HEK293T (cell line): ENCODE measurements around the gene PSMC4.

Source experiments
- ARNT ChIP-seq: fragments of 450-650 bp; IDR thresholded peaks from 2 replicates; pipeline ENCODE4 v1.6.1; 2017; ENCODE audit warnings: mild to moderate bottlenecking
- BHLHE40 ChIP-seq: fragments of 450-650 bp; IDR thresholded peaks from 2 replicates; pipeline ENCODE4 v1.6.1; 2016; ENCODE audit warnings: mild to moderate bottlenecking, moderate library complexity, borderline replicate concordance
- FOXA1 ChIP-seq: fragments of 450-650 bp; IDR thresholded peaks from 2 replicates; pipeline ENCODE4 v1.6.1; 2016; ENCODE audit warnings: mild to moderate bottlenecking
- FOXK2 ChIP-seq: fragments of 450-650 bp; IDR thresholded peaks from 2 replicates; pipeline ENCODE4 v1.6.1; 2016; ENCODE audit warnings: mild to moderate bottlenecking
- FOXM1 ChIP-seq: fragments of 450-650 bp; IDR thresholded peaks from 2 replicates; pipeline ENCODE4 v1.6.1; 2017; ENCODE audit warnings: mild to moderate bottlenecking, borderline replicate concordance
- HDGF ChIP-seq: fragments of 450-650 bp; IDR thresholded peaks from 2 replicates; pipeline ENCODE4 v1.6.1; 2017; ENCODE audit warnings: antibody characterized with exemption, borderline replicate concordance
- L3MBTL2 ChIP-seq: fragments of 450-650 bp; conservative IDR thresholded peaks from 2 replicates; pipeline ENCODE4 v1.6.1; 2016; ENCODE audit warnings: mild to moderate bottlenecking
- LEF1 ChIP-seq: fragments of 450-650 bp; IDR thresholded peaks from 2 replicates; pipeline ENCODE4 v1.6.1; 2017; ENCODE audit warnings: mild to moderate bottlenecking, borderline replicate concordance
- NFRKB ChIP-seq: fragments of 450-650 bp; IDR thresholded peaks from 2 replicates; pipeline ENCODE4 v1.6.1; 2016; ENCODE audit warnings: mild to moderate bottlenecking, moderate library complexity
- PKNOX1 ChIP-seq: fragments of 450-650 bp; IDR thresholded peaks from 2 replicates; pipeline ENCODE4 v1.6.1; 2016
- SP1 ChIP-seq: fragments of 450-650 bp; IDR thresholded peaks from 2 replicates; pipeline ENCODE4 v1.6.1; 2017
- SUZ12 ChIP-seq: fragments of 450-650 bp; IDR thresholded peaks from 2 replicates; pipeline ENCODE4 v1.6.1; 2016; ENCODE audit warnings: mild to moderate bottlenecking
- ZNF384 ChIP-seq: fragments of 450-650 bp; IDR thresholded peaks from 2 replicates; pipeline ENCODE4 v1.6.1; 2016

GRCh38 chr19:39934584-39935363, 36.2 kb upstream of the PSMC4 start, which contains the start of gene FCGBP:
- no peak for TF ChIP-seq BHLHE40
- no peak for TF ChIP-seq FOXA1
- TF ChIP-seq FOXM1: no peak
- no peak for TF ChIP-seq HDGF
- TF ChIP-seq NFRKB: no peak
- no peak for TF ChIP-seq FOXK2
- TF ChIP-seq SUZ12: no peak
- no peak for TF ChIP-seq SP1
- no peak for TF ChIP-seq PKNOX1
- TF ChIP-seq L3MBTL2: no peak
- no peak for TF ChIP-seq ZNF384
- no peak for TF ChIP-seq LEF1
- TF ChIP-seq ARNT: no peak
